ENCODE measurements around the gene MLLT1. TPM values are rescaled to one million over a fixed set of nuclear protein-coding genes. Genes with fewer than 3 reads are reported as not detected.

The MLLT1 gene
- total RNA-seq, 1 experiment from 2014 or later: 58.3 TPM

DNA sequence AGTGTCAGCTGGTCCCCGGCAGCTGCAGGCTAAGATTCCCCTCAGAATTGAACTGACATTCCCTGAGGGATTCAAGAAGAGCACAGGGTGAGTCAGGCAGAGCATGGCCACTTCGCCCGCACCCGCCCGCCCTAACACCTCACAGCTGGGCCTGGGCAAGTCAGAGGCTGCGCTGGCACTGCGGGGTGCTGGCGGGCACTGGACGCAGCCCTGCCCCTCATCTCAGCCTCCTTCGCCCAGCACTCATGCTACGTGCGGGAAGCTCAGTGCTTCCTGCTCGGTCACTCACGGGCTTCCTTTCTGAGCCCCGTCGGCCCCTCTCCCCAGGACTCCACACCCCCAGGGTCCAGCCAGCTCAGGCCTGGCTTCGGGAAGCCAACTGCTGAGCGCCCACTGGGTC, 56.9 kb downstream of the MLLT1 start:
- H3K27ac ChIP-seq (ENCODE audit: low read length): no peak overlapping the region
- no peaks in the 10 kb centered on the region for H3K4me1 ChIP-seq (ENCODE audit: control insufficient read depth, insufficient read depth, low read length)
- H3K27me3 ChIP-seq (ENCODE audit: control insufficient read depth, insufficient read depth, low read length): no peaks in the 10 kb centered on the region
- no peak overlapping the region for H3K4me3 ChIP-seq (ENCODE audit: low read depth in 2 of 2, low read length in 2 of 2)
- H3K9me3 ChIP-seq (ENCODE audit: control insufficient read depth, insufficient read depth, low read depth, low read length): no peaks in the 10 kb centered on the region
- ChIA-PET POLR2A (interaction anchor here (0.6 kb wide), 1 partner anchor 119 kb away, joined by 10 read pairs; no protein-coding TSS in a partner anchor), CTCF (no interaction called here)
- H3K36me3 ChIP-seq (ENCODE audit: control insufficient read depth, insufficient read depth, low read length): no peaks in the 10 kb centered on the region
- BruUV-seq (replicated peaks): no TSS peak
- no peak for ATAC-seq
- DNase-seq (ENCODE audit: low read depth, low spot score): no peak
- in situ Hi-C loops (cut with HindIII; ENCODE audit: low pct_unique_long_range_greater_than_20kb, low sequenced_read_pairs) (no loop called here), intact Hi-C loops (cut with micrococcal nuclease; ENCODE audit: unreplicated experiment) (no loop called here)
- no peak for TF ChIP-seq TCF7L2 (IDR thresholded peaks at IDR 0.05; ENCODE audit: low read depth, low read length)
- no peak for TF ChIP-seq CTCF (IDR thresholded peaks at IDR 0.05)
- no peak for TF ChIP-seq POLR2AphosphoS5 (IDR thresholded peaks at IDR 0.05; ENCODE audit: low read depth, low read length)
- no peak for TF ChIP-seq REST (IDR thresholded peaks at IDR 0.05; ENCODE audit: insufficient read depth in 1 of 2, low read depth in 2 of 2, low read length in 1 of 2)
- no peak for TF ChIP-seq SIN3A (IDR thresholded peaks at IDR 0.05; ENCODE audit: borderline replicate concordance, insufficient read depth, low read depth, low read length)

GRCh38 chr19:6221878-6222746, 57.7 kb downstream of the MLLT1 start:
- Histone ChIP-seq H3K27me3 (ENCODE audit: control insufficient read depth, insufficient read depth, low read length) (no peaks in the 10 kb centered on the region), H3K9me3 (ENCODE audit: control insufficient read depth, insufficient read depth, low read depth, low read length) (no peaks in the 10 kb centered on the region), H3K27ac (ENCODE audit: low read length) (no peak overlapping the region), H3K4me3 (ENCODE audit: low read depth in 2 of 2, low read length in 2 of 2) (no peak overlapping the region), H3K36me3 (ENCODE audit: control insufficient read depth, insufficient read depth, low read length) (no peaks in the 10 kb centered on the region), H3K4me1 (ENCODE audit: control insufficient read depth, insufficient read depth, low read length) (no peaks in the 10 kb centered on the region)
- no TSS peak for BruUV-seq (replicated peaks)
- intact Hi-C loops (cut with micrococcal nuclease; ENCODE audit: unreplicated experiment): no loop called here
- TF ChIP-seq CTCF (IDR thresholded peaks at IDR 0.05): no peak
- no peak for TF ChIP-seq SIN3A (IDR thresholded peaks at IDR 0.05; ENCODE audit: borderline replicate concordance, insufficient read depth, low read depth, low read length)
- TF ChIP-seq TCF7L2 (IDR thresholded peaks at IDR 0.05; ENCODE audit: low read depth, low read length): no peak
- no peak for TF ChIP-seq POLR2AphosphoS5 (IDR thresholded peaks at IDR 0.05; ENCODE audit: low read depth, low read length)
- TF ChIP-seq REST (IDR thresholded peaks at IDR 0.05; ENCODE audit: insufficient read depth in 1 of 2, low read depth in 2 of 2, low read length in 1 of 2): no peak
- ChIA-PET CTCF (no interaction called here), POLR2A (interaction anchor here (0.6 kb wide), 1 partner anchor 120 kb away, joined by 10 read pairs; no protein-coding TSS in a partner anchor)
- no peak for DNase-seq (ENCODE audit: low read depth, low spot score)
- in situ Hi-C loops (cut with HindIII; ENCODE audit: low pct_unique_long_range_greater_than_20kb, low sequenced_read_pairs): no loop called here
- ATAC-seq: no peak

Data from Panc1 (cell line).